Measurements from ENCODE around the gene TMC7. TPM values are rescaled to one million over a fixed set of nuclear protein-coding genes. Genes with fewer than 3 reads are reported as not detected.
"Not testable (repeated sequence)": the region's sequence is repeated elsewhere in the genome, so short reads cannot be mapped to it uniquely, and the experiment has no call there.

The TMC7 gene
- total RNA-seq, 1 donor from 2014 or later: 6.7 TPM

DNA sequence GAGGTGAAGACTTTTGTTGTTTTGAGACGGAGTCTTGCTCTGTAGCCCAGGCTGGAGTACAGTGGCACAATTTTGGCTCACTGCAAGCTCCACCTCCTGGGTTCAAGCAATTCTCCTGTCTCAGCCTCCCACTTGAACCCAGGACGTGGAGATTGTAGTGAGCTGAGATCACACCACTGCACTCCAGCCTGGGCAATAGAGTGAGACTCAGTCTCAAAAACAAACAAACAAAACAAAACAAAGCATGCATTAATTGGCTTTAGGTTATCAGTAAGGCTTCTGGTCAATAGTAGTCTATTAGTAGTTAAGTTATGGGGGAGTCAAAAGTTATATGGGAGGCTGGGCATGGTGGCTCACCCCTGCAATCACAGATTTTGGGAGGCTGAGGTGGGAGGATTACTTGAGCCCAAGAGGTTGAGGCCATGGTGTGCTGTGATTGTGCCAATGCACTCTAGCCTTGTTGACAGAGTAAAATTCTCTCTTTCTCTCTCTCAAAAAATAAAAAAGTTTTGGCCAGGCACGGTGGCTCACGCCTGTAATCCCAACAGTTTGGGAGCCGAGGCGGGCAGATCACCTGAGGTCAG lies 27.0 kb upstream of the TMC7 start:
- not testable (repeated sequence) for H3K4me3 Mint-ChIP-seq (ENCODE audit: unreplicated experiment); H3K79me2 ChIP-seq (ENCODE audit: insufficient read depth, low read length); H4K20me1 ChIP-seq (ENCODE audit: insufficient read depth, low read length); H3K36me3 Mint-ChIP-seq (ENCODE audit: low read depth, unreplicated experiment); H3K9me3 ChIP-seq (ENCODE audit: insufficient read depth, low read depth, low read length); H3K4me3 ChIP-seq (ENCODE audit: insufficient read depth, low read depth, low read length); H3K36me3 ChIP-seq (ENCODE audit: insufficient read depth, low read length); H3K4me1 Mint-ChIP-seq (ENCODE audit: low read depth, unreplicated experiment); H3K9me3 Mint-ChIP-seq (ENCODE audit: unreplicated experiment); DNase-seq (ENCODE audit: low read depth); H3K4me2 ChIP-seq (ENCODE audit: low read length); H3K9ac ChIP-seq (ENCODE audit: low read length); H3K27ac ChIP-seq (ENCODE audit: low read depth, low read length); H2AFZ ChIP-seq (ENCODE audit: low read depth, low read length); H3K4me1 ChIP-seq (ENCODE audit: insufficient read depth, low read length); H3K27me3 ChIP-seq (ENCODE audit: insufficient read depth, low read length); H3K27ac Mint-ChIP-seq (ENCODE audit: unreplicated experiment); H3K27me3 Mint-ChIP-seq (ENCODE audit: low read depth, unreplicated experiment); FAIRE-seq

- Histone ChIP-seq H3K9me3 (ENCODE audit: insufficient read depth, low read depth, low read length) (no peaks in the 10 kb centered on the region), H3K36me3 (ENCODE audit: insufficient read depth, low read length) (no peaks in the 10 kb centered on the region), H4K20me1 (ENCODE audit: insufficient read depth, low read length) (no peaks in the 10 kb centered on the region), H2AFZ (ENCODE audit: low read depth, low read length) (peak overlapping the region; percentile 34), H3K27ac (ENCODE audit: low read depth, low read length) (no peak overlapping the region), H3K9ac (ENCODE audit: low read length) (no peak overlapping the region), H3K4me1 (ENCODE audit: insufficient read depth, low read length) (no peaks in the 10 kb centered on the region), H3K4me2 (ENCODE audit: low read length) (no peak overlapping the region), H3K27me3 (ENCODE audit: insufficient read depth, low read length) (no peaks in the 10 kb centered on the region), H3K79me2 (ENCODE audit: insufficient read depth, low read length) (no peaks in the 10 kb centered on the region), H3K4me3 (ENCODE audit: insufficient read depth, low read depth, low read length) (no peak overlapping the region)
- H3K9me3 Mint-ChIP-seq (ENCODE audit: unreplicated experiment): no peaks in the 10 kb centered on the region
- TF ChIP-seq, protein P1, sequence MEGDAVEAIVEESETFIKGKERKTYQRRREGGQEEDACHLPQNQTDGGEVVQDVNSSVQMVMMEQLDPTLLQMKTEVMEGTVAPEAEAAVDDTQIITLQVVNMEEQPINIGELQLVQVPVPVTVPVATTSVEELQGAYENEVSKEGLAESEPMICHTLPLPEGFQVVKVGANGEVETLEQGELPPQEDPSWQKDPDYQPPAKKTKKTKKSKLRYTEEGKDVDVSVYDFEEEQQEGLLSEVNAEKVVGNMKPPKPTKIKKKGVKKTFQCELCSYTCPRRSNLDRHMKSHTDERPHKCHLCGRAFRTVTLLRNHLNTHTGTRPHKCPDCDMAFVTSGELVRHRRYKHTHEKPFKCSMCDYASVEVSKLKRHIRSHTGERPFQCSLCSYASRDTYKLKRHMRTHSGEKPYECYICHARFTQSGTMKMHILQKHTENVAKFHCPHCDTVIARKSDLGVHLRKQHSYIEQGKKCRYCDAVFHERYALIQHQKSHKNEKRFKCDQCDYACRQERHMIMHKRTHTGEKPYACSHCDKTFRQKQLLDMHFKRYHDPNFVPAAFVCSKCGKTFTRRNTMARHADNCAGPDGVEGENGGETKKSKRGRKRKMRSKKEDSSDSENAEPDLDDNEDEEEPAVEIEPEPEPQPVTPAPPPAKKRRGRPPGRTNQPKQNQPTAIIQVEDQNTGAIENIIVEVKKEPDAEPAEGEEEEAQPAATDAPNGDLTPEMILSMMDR (IDR thresholded peaks at IDR 0.05; ENCODE audit: insufficient read depth, low read depth, low read length): no peak
- TF ChIP-seq EZH2 (IDR thresholded peaks at IDR 0.05; ENCODE audit: insufficient read depth, low read length): no peak
- H3K4me3 Mint-ChIP-seq (ENCODE audit: unreplicated experiment): no peak overlapping the region
- peaks cover 2% of the 10 kb centered on the region for H3K36me3 Mint-ChIP-seq (ENCODE audit: low read depth, unreplicated experiment)
- FAIRE-seq (no peak), DNase-seq (ENCODE audit: low read depth) (no peak)
- peaks cover 8% of the 10 kb centered on the region for H3K4me1 Mint-ChIP-seq (ENCODE audit: low read depth, unreplicated experiment)
- peaks cover 7% of the 10 kb centered on the region for H3K27me3 Mint-ChIP-seq (ENCODE audit: low read depth, unreplicated experiment)
- peak overlapping the region; percentile 89 for H3K27ac Mint-ChIP-seq (ENCODE audit: unreplicated experiment)
Measured at GRCh38 chr16:18958621-18959029, 25.1 kb upstream of the TMC7 start.

DNA sequence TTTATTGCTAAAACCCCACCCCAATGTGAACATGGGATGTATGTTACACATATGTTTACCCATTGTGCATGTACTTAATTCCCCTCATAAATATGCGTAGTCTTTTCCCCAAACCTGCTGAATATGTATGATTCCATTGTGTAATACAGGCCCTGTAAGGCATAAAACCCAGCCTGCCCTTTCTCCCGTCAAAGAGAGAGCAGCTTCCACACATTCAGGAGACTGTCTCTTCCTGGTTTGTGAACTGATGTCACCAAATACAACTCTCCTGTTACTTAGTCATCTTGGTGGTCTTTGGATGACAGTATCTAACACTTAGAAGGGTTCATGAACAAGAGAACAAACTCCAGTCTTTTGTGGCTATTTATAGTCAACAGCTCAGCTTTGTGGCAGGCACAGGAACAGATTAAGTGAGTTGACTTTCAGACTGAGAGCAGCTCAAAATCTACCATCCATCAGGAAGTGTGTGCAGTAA lies 24.7 kb upstream of the TMC7 start:
- peaks cover 8% of the 10 kb centered on the region for H3K4me1 Mint-ChIP-seq (ENCODE audit: low read depth, unreplicated experiment)
- Histone ChIP-seq H3K4me1 (ENCODE audit: insufficient read depth, low read length) (no peaks in the 10 kb centered on the region), H3K4me2 (ENCODE audit: low read length) (no peak overlapping the region), H3K9ac (ENCODE audit: low read length) (no peak overlapping the region), H3K9me3 (ENCODE audit: insufficient read depth, low read depth, low read length) (no peaks in the 10 kb centered on the region), H3K79me2 (ENCODE audit: insufficient read depth, low read length) (no peaks in the 10 kb centered on the region), H3K27me3 (ENCODE audit: insufficient read depth, low read length) (no peaks in the 10 kb centered on the region), H2AFZ (ENCODE audit: low read depth, low read length) (peak overlapping the region; percentile 34), H3K27ac (ENCODE audit: low read depth, low read length) (no peak overlapping the region), H4K20me1 (ENCODE audit: insufficient read depth, low read length) (no peaks in the 10 kb centered on the region), H3K4me3 (ENCODE audit: insufficient read depth, low read depth, low read length) (no peak overlapping the region), H3K36me3 (ENCODE audit: insufficient read depth, low read length) (no peaks in the 10 kb centered on the region)
- DNase-seq (ENCODE audit: low read depth) (peak; percentile 20), FAIRE-seq (no peak)
- TF ChIP-seq, protein P1 (IDR thresholded peaks at IDR 0.05; ENCODE audit: insufficient read depth, low read depth, low read length): no peak
- no peak for TF ChIP-seq EZH2 (IDR thresholded peaks at IDR 0.05; ENCODE audit: insufficient read depth, low read length)
- H3K27ac Mint-ChIP-seq (ENCODE audit: unreplicated experiment): peak overlapping the region; percentile 89
- peaks cover 7% of the 10 kb centered on the region for H3K27me3 Mint-ChIP-seq (ENCODE audit: low read depth, unreplicated experiment)
- no peak overlapping the region for H3K4me3 Mint-ChIP-seq (ENCODE audit: unreplicated experiment)
- no peaks in the 10 kb centered on the region for H3K9me3 Mint-ChIP-seq (ENCODE audit: unreplicated experiment)
- H3K36me3 Mint-ChIP-seq (ENCODE audit: low read depth, unreplicated experiment): peaks cover 2% of the 10 kb centered on the region
